Ovary (tissue), 9 donors: ENCODE data around the gene TMOD2. TPM values are rescaled to one million over a fixed set of nuclear protein-coding genes. Genes with fewer than 3 reads are reported as not detected.

Source experiments
- DNase-seq, 5 donors: peaks; one replicate each; pipeline ENCODE4 v3.0.0-alpha.2; 2019 to 2020
- H3K27ac ChIP-seq, 2 donors: fragments of 200-600 bp; one replicate each; pipeline versions ENCODE4 v1.5.1 to v1.8.0; 2019 to 2022
- H3K27me3 ChIP-seq: fragments of 200-600 bp; one replicate; pipeline ENCODE4 v1.8.0; 2022
- H3K36me3 ChIP-seq: fragments of 200-600 bp; sonication (generic); one replicate; pipeline ENCODE4 v1.5.1; 2019
- H3K4me1 ChIP-seq: one replicate; pipeline ENCODE4 v1.8.1; 2013; ENCODE audit warnings: mild to moderate bottlenecking, moderate library complexity; ENCODE audit not compliant: insufficient read depth
- H3K4me3 ChIP-seq: fragments of 200-600 bp; sonication (generic); one replicate; pipeline ENCODE4 v1.5.1; 2017
- H3K9me3 ChIP-seq, 2 donors: fragments of 200-600 bp in 1 of 2; sonication (generic) in 1 of 2; one replicate each; pipeline versions ENCODE4 v1.5.1 to v1.8.1; 2013 to 2019; ENCODE audit warnings: mild to moderate bottlenecking in 1 of 2, moderate library complexity in 1 of 2
- EP300 ChIP-seq: sonication (generic); formaldehyde crosslinking; IDR thresholded peaks from one replicate; pipeline ENCODE4 v1.6.1; 2017; ENCODE audit warnings: antibody characterized with exemption
- WGBS, 3 donors: extraction: QIAGEN DNeasy Blood & Tissue Kit in 1 of 3; methylation state at CpG; one replicate each; pipeline versions ENCODE4 v1.1.5 to v1.1.7; 2013 to 2017; 5-methylcytosine and 5-hydroxymethylcytosine counted together
- intact Hi-C, 4 donors: fragments of 100-400 bp; cut with DNase I; formaldehyde crosslinking; loops; one replicate each; pipeline versions ENCODE4 v1.11.0 to v1.15.1; 2022 to 2023
- polyA plus RNA-seq, 2 donors: library from polyadenylated mRNA; stranded (reverse); fragments of 200-250 nt in 1 of 2; fragments of 350-450 nt in 1 of 2; fragmentation: Illumina TruSeq in 1 of 2; extraction: RNeasy Lipid Tissue Mini Kit (QIAGEN cat#74804) in 1 of 2; gene quantifications; one replicate each; pipeline ENCODE4 v1.2.3, GENCODE V29; 2013 to 2014
- small RNA-seq: library from RNA; depleted of rRNA; stranded (forward); fragments of <200 nt; gene quantifications from one replicate; pipeline ENCODE3, GENCODE V24; 2016
- total RNA-seq, 7 donors: library from RNA; depleted of rRNA in 2 of 7; stranded (reverse); fragments of >200 nt in 2 of 7; fragmentation: NEBNext Ultra II Directional in 3 of 7; extraction: Animal tissue kit (Norgen Biotek cat#: 25700) in 3 of 7; gene quantifications; one replicate each; pipeline versions ENCODE4 v1.1.0 to v1.2.4, GENCODE V29; 2016 to 2023
- TF ChIP-seq, protein P1 (sequence below), 3 donors: fragments of 450-650 bp in 2 of 3; fragments of 200-600 bp in 1 of 3; IDR thresholded peaks; one replicate each; pipeline versions ENCODE4 v1.5.1 to v1.8.0; 2016 to 2022; ENCODE audit warnings: antibody characterized with exemption in 3 of 3, mild to moderate bottlenecking in 1 of 3
- donor health status: DM: no; HTN: no; CAD: no; lungs with moderate emphysema.
- donor health status: DM: no; HTN: no; CAD: no.
- donor health status: Bipolar disorder and iron deficiency.
- donor health status: DM: yes; HTN: yes; CAD: no.
- donor health status: DM: no; HTN: no; CAD: no.
- donor health status: DM: yes; HTN: yes; CAD: no.

TMOD2 gene
- total and polyA plus RNA-seq, 9 donors: 3.4 to 15.7 (median 11.9) TPM

DNA sequence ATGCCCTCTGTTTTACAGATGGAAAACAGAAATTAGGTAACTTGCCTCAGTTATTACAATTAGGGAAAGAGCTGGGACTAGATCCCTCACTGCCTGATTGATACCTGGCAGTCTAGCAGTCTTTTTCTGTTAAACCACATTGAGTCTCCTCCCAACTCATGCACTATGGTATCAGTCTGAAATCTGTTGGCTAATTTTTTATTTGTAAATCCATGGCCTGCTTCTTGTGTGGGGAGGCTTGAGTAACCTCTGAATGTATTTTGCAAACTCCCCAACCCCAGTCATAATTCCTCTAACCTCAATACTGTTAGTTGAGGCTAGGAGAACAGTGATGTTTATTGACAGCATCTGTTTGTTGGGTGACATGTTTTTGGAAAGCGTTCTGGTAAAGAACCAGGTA lies 113.9 kb downstream of the TMOD2 start:
- Histone ChIP-seq H3K4me3 (no peak overlapping the region), H3K9me3 (no peaks in the 10 kb centered on the region), H3K27ac (no peak overlapping the region), H3K36me3 (no peaks in the 10 kb centered on the region), H3K4me1 (no peaks in the 10 kb centered on the region), H3K27me3 (no peaks in the 10 kb centered on the region)
- DNase-seq: no peak
- intact Hi-C loops: no loop called here
- no peak for TF ChIP-seq EP300
- TF ChIP-seq, protein P1, sequence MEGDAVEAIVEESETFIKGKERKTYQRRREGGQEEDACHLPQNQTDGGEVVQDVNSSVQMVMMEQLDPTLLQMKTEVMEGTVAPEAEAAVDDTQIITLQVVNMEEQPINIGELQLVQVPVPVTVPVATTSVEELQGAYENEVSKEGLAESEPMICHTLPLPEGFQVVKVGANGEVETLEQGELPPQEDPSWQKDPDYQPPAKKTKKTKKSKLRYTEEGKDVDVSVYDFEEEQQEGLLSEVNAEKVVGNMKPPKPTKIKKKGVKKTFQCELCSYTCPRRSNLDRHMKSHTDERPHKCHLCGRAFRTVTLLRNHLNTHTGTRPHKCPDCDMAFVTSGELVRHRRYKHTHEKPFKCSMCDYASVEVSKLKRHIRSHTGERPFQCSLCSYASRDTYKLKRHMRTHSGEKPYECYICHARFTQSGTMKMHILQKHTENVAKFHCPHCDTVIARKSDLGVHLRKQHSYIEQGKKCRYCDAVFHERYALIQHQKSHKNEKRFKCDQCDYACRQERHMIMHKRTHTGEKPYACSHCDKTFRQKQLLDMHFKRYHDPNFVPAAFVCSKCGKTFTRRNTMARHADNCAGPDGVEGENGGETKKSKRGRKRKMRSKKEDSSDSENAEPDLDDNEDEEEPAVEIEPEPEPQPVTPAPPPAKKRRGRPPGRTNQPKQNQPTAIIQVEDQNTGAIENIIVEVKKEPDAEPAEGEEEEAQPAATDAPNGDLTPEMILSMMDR (IDR thresholded peaks at IDR 0.05): no peak
- WGBS, 3 donors: 94 to 98% (median 97%) methylated on average over 1 of the region's 1 CpG

Small RNA genes lying within 50 kb of the gene (small RNA-seq; reads per million reads assigned to genes)
- gene AC090971.5 (not detected), gene RF00017 (not detected)

Other genes with a start within 250 kb of the TMOD2 start
- gene DMXL2, start 128.8 kb upstream of the TMOD2 start, total RNA-seq: 10 to 100 TPM; 12.1 to 28.5 (median 16.1) TPM
- 10 to 100 TPM in 1 of 2 donors, 1 to 10 TPM in 1; 9.1 to 17.6 TPM for gene DMXL2, start 128.8 kb upstream of the TMOD2 start, polyA plus RNA-seq
- under 1 TPM in 3 of 7 donors, not detected in 4; 0.08 to 0.46 (median 0.27) TPM for gene SCG3, start 70.1 kb upstream of the TMOD2 start, total RNA-seq
- gene SCG3, start 70.1 kb upstream of the TMOD2 start, polyA plus RNA-seq: under 1 TPM; 0.11 to 0.37 TPM
- gene LYSMD2, start 13.9 kb upstream of the TMOD2 start, total RNA-seq: 10 to 100 TPM in 6 of 7 donors, 1 to 10 TPM in 1; 8.9 to 16.4 (median 13.4) TPM
- gene LYSMD2, start 13.9 kb upstream of the TMOD2 start, polyA plus RNA-seq: 10 to 100 TPM; 10.4 to 15.8 TPM
- gene TMOD3, start 78.1 kb downstream of the TMOD2 start, total RNA-seq: 10 to 100 TPM; 13.6 to 35.5 (median 29.3) TPM
- gene TMOD3, start 78.1 kb downstream of the TMOD2 start, polyA plus RNA-seq: 10 to 100 TPM in 1 of 2 donors, 1 to 10 TPM in 1; 9.4 to 24.1 TPM
- gene LEO1, start 220.2 kb downstream of the TMOD2 start, total RNA-seq: 10 to 100 TPM in 3 of 7 donors, 1 to 10 TPM in 4; 6.8 to 12.4 (median 9.6) TPM
- 10 to 100 TPM in 1 of 2 donors, 1 to 10 TPM in 1; 8.0 to 22.5 TPM for gene LEO1, start 220.2 kb downstream of the TMOD2 start, polyA plus RNA-seq